ENCODE data around the gene MGAT5.

Gene MGAT5

DNA sequence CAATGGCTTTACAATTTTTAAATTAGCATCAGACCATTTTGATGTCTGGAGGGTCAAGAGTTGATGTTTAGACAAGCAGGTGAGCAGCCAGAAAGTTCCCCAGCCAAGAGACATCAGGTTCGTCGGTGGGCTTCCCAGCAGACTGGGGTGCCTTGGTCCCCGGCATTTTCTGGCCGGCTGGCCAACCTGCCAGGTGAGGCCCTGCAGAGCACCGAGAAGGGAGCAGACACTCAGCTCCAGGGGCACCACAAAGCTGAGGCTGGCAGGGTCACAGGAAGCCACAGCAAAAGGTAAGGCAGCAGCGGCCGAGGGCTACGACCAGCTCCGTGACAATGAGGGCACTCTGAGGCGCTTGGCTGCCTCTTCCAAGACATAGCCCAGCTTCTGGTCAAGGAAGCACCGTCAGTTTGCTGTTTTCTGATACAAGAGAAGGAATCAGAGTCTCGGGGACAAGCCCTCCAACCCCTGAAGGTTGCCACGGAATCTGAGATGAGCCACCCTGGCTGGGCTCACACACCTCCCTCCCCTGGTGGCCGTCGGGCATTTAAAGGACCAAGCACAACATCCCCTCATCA lies 229.0 kb downstream of the MGAT5 start:
- Histone ChIP-seq H3K4me3 (ENCODE audit: low read depth in 1 of 2, low read length in 1 of 2) (no peak overlapping the region), H3K27me3 (no peaks in the 10 kb centered on the region), H3K9me3 (no peaks in the 10 kb centered on the region), H3K27ac (no peak overlapping the region), H3K36me3 (no peaks in the 10 kb centered on the region), H3K4me1 (ENCODE audit: control insufficient read depth in 1 of 2, insufficient read depth in 1 of 2, low read depth in 1 of 2, low read length in 1 of 2) (no peaks in the 10 kb centered on the region)
- TF ChIP-seq, protein P1, sequence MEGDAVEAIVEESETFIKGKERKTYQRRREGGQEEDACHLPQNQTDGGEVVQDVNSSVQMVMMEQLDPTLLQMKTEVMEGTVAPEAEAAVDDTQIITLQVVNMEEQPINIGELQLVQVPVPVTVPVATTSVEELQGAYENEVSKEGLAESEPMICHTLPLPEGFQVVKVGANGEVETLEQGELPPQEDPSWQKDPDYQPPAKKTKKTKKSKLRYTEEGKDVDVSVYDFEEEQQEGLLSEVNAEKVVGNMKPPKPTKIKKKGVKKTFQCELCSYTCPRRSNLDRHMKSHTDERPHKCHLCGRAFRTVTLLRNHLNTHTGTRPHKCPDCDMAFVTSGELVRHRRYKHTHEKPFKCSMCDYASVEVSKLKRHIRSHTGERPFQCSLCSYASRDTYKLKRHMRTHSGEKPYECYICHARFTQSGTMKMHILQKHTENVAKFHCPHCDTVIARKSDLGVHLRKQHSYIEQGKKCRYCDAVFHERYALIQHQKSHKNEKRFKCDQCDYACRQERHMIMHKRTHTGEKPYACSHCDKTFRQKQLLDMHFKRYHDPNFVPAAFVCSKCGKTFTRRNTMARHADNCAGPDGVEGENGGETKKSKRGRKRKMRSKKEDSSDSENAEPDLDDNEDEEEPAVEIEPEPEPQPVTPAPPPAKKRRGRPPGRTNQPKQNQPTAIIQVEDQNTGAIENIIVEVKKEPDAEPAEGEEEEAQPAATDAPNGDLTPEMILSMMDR (IDR thresholded peaks at IDR 0.05): no peak

DNA sequence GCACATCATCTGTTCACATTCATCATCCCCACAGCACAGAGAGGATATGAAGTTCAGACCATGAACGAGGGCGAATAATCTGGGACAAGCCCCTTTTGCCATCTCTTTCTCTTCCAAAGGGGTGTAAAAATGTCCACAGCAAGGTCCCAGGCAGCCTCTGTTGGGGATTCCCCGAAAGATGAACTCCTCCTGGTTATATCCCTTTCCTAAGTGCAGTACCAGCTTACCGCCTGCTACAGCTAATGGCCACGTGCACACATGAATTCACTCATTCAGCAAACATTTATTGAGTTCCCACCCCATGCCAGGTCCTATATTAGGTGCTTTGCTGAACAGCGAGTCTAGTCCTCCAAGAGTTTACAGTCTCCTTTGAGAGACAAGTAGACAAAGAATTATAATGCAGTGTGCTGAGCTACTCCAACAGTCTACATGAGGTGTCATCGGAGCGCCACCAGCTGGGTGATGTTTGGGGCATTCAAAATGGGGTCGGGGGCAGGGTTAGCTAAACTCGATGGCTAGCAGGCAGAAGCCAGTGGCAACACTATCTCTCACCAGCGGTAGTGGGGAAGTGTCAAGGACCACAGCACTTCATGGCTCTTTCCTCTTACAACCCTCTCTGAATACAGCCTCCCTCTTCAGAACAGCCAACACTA lies 236.0 kb downstream of the MGAT5 start:
- TF ChIP-seq, protein P1 (IDR thresholded peaks at IDR 0.05): no peak
- H3K27ac ChIP-seq: no peak overlapping the region
- H3K4me3 ChIP-seq (ENCODE audit: low read depth in 1 of 2, low read length in 1 of 2): no peak overlapping the region
- H3K4me1 ChIP-seq (ENCODE audit: control insufficient read depth in 1 of 2, insufficient read depth in 1 of 2, low read depth in 1 of 2, low read length in 1 of 2): no peaks in the 10 kb centered on the region
- no peaks in the 10 kb centered on the region for H3K36me3 ChIP-seq
- no peaks in the 10 kb centered on the region for H3K27me3 ChIP-seq
- no peaks in the 10 kb centered on the region for H3K9me3 ChIP-seq

DNA sequence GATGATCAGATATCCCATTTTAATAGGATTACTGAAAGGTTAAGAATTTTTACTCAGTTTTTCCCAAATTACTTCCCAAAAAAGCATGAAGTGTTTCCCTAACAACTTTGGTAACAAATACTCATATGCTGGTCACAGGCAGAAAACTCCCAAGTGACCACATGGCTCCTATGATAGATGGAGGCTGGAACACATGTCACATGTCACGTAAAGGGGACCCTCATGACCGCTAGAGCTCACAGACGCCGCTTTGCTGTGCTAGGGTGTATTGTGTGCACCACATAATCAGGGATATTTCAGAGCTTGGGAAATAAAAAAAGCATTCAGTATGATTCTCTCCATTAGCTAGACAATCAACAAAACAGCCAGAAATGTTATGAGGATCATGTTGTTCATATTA lies 236.7 kb downstream of the MGAT5 start:
- H3K4me3 ChIP-seq (ENCODE audit: low read depth in 1 of 2, low read length in 1 of 2): no peak overlapping the region
- no peaks in the 10 kb centered on the region for H3K36me3 ChIP-seq
- H3K27me3 ChIP-seq: no peaks in the 10 kb centered on the region
- TF ChIP-seq, protein P1 (IDR thresholded peaks at IDR 0.05): no peak
- H3K9me3 ChIP-seq: no peaks in the 10 kb centered on the region
- no peaks in the 10 kb centered on the region for H3K4me1 ChIP-seq (ENCODE audit: control insufficient read depth in 1 of 2, insufficient read depth in 1 of 2, low read depth in 1 of 2, low read length in 1 of 2)
- H3K27ac ChIP-seq: no peak overlapping the region

DNA sequence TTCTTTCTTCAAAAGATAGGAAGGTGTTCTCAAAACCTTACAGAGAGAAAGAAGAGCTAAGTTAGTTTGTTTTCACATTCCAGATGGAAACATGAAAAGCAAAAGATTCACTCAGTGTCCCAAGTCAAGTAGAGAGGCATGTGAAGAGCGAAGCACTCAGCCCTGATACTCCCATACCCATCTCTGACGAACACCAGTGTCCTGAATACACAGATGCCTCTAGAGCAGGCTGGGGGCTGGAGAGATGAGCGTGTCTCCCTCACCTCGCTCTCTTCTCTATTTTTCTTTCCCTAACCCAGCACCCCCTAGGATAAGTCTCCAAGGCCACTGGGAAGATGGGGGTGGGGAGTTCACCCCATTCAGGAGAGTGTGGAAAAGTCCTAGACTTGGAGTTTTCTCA lies 237.2 kb downstream of the MGAT5 start:
- Histone ChIP-seq H3K27ac (no peak overlapping the region), H3K36me3 (no peaks in the 10 kb centered on the region), H3K9me3 (no peaks in the 10 kb centered on the region), H3K4me3 (ENCODE audit: low read depth in 1 of 2, low read length in 1 of 2) (no peak overlapping the region), H3K4me1 (ENCODE audit: control insufficient read depth in 1 of 2, insufficient read depth in 1 of 2, low read depth in 1 of 2, low read length in 1 of 2) (no peaks in the 10 kb centered on the region), H3K27me3 (no peaks in the 10 kb centered on the region)
- TF ChIP-seq, protein P1 (IDR thresholded peaks at IDR 0.05): no peak

DNA sequence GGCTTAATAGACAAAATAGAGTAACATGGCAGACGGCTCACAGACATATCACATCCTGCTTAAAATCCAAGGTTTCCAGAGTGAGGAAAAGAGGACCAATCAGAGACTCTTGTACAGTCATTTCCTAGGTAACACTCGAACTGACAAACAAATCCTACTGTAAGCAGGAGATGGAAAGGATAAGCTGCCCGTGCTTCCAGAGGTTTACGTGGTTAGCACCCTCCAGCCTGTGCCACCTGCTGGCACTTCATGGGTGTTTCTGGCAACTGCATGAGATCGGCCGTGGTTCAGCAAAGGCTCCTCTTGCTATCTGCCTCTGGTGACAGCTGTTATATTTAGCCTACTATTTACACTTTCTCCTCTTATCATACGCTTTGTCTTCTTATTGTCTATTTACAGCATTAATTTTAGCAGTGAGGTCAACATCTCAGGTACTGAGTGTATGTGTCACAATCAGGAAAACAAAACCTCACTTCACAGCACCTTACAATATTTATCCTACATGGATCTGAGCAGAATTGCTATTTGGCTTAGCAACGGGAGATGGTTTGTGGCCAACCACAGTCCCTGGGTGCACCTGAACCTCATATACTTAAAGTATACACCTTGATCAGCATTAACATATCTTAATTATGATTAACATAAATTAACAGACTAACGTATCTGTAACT lies 238.0 kb downstream of the MGAT5 start:
- no peak overlapping the region for H3K4me3 ChIP-seq (ENCODE audit: low read depth in 1 of 2, low read length in 1 of 2)
- H3K27ac ChIP-seq: no peak overlapping the region
- TF ChIP-seq, protein P1 (IDR thresholded peaks at IDR 0.05): no peak
- H3K36me3 ChIP-seq: no peaks in the 10 kb centered on the region
- no peaks in the 10 kb centered on the region for H3K27me3 ChIP-seq
- no peaks in the 10 kb centered on the region for H3K9me3 ChIP-seq
- no peaks in the 10 kb centered on the region for H3K4me1 ChIP-seq (ENCODE audit: control insufficient read depth in 1 of 2, insufficient read depth in 1 of 2, low read depth in 1 of 2, low read length in 1 of 2)
